A673 (cell line): Measurements from ENCODE around the gene SOX1.

Experiments
- EZH2 ChIP-seq: fragments of 200-600 bp; sonication (generic); IDR thresholded peaks from 2 replicates; pipeline ENCODE4 v1.6.1; 2017; ENCODE audit warnings: borderline replicate concordance, low read depth, mild to moderate bottlenecking, mixed read lengths, antibody characterized with exemption, low read length; ENCODE audit not compliant: poor library complexity, severe bottlenecking
- TF ChIP-seq, protein P1 (sequence below): fragments of 300-800, 200-600 bp; sonication (generic); conservative IDR thresholded peaks from 2 replicates; pipeline ENCODE4 v1.5.1; 2017; ENCODE audit warnings: low read depth, mild to moderate bottlenecking, antibody characterized with exemption, low read length, moderate library complexity, mixed read lengths

DNA sequence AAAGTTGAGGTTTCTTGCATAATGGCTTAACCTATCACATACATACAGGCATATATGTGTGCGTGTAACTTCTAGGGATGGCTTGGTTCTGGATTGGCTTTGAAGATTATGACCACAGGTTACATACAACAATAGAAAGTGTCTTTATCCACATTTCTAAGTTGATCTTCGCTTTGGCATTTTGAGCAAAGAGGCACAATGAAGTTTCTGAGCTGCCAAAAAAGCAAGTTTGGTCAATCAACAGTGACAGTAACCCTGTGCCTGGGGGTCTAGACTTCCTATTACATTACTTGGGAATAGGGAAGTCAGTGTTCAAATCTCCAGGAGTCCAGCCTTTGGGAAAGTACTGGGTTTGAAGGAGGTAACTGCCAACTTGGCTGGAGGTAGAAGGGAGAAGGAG lies 3.1 kb upstream of the SOX1 start:
- TF ChIP-seq, protein P1, sequence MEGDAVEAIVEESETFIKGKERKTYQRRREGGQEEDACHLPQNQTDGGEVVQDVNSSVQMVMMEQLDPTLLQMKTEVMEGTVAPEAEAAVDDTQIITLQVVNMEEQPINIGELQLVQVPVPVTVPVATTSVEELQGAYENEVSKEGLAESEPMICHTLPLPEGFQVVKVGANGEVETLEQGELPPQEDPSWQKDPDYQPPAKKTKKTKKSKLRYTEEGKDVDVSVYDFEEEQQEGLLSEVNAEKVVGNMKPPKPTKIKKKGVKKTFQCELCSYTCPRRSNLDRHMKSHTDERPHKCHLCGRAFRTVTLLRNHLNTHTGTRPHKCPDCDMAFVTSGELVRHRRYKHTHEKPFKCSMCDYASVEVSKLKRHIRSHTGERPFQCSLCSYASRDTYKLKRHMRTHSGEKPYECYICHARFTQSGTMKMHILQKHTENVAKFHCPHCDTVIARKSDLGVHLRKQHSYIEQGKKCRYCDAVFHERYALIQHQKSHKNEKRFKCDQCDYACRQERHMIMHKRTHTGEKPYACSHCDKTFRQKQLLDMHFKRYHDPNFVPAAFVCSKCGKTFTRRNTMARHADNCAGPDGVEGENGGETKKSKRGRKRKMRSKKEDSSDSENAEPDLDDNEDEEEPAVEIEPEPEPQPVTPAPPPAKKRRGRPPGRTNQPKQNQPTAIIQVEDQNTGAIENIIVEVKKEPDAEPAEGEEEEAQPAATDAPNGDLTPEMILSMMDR: no peak
- no peak for TF ChIP-seq EZH2
